Central memory CD8-positive, alpha-beta T cell (primary cell): ENCODE data around the gene MCL1.
"Not testable (repeated sequence)": the region's sequence is repeated elsewhere in the genome, so short reads cannot be mapped to it uniquely, and the experiment has no call there.

Experiments used
- ATAC-seq: fragments of 150-1000 bp; cut with Tn5 transposase; replicated peaks from 2 replicates; pipeline ENCODE4 v1.10.0; 2022; ENCODE audit warnings: mild to moderate bottlenecking, moderate FRiP score, moderate number of reproducible peaks; ENCODE audit not compliant: poor library complexity, severe bottlenecking; ENCODE audit errors: extremely low read depth
- DNase-seq, 2 donors: peaks; one replicate each; pipeline ENCODE4 v3.0.0; 2021; ENCODE audit warnings: low spot score in 2 of 2
- H3K27ac Mint-ChIP-seq: one replicate; pipeline ENCODE4 v1.8.0; 2022; ENCODE audit warnings: low read depth, mild to moderate bottlenecking, moderate library complexity, mixed read lengths
- H3K27me3 Mint-ChIP-seq: one replicate; pipeline ENCODE4 v1.8.0; 2022; ENCODE audit warnings: mixed read lengths
- H3K36me3 Mint-ChIP-seq: one replicate; pipeline ENCODE4 v1.8.0; 2022; ENCODE audit warnings: mild to moderate bottlenecking, moderate library complexity, mixed read lengths; ENCODE audit not compliant: insufficient read depth
- H3K4me1 Mint-ChIP-seq: one replicate; pipeline ENCODE4 v1.8.0; 2022; ENCODE audit warnings: mixed read lengths
- H3K4me3 Mint-ChIP-seq: one replicate; pipeline ENCODE4 v1.8.0; 2022; ENCODE audit warnings: mild to moderate bottlenecking, moderate library complexity, mixed read lengths
- H3K9me3 Mint-ChIP-seq: one replicate; pipeline ENCODE4 v1.8.0; 2022; ENCODE audit warnings: mixed read lengths

MCL1 gene

DNA sequence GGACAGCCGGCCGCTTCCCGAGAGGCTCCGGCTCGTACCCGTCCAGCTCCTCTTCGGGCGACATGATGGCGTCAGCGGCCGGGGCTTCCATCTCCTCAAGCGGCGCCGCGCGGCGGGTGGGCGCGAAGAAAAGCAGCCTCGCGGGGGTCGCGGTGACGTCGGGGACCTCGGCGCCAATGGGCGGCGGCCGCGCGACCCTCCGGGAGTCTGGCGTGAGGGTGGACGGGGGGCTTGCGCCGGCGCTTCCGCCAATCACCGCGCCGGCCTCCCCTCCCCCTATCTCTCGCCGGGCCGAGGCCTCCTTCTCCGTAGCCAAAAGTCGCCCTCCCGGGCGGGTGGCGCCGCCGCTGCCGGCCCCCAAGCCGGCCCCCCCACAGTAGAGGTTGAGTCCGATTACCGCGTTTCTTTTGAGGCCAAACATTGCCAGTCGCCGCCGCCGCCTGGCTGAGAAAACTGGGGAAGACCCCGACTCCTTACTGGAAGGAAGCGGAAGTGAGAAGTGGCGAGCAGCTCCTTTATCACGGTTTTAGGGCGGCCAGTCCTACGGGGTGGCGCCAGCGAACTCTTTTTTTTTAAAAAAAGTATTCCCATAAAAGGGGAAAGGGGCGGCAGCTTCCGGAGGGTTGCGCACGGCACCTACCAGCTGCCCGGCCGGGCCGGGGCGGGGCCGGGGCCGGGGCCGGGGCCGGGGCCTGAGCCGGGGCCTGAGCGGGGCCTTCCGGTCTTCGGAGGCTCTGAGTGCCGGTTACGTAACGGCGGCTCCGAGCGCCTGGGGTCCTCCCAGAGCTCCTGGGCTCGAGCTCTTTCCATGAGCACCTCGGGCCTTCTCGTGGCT is at the start of gene MCL1:
TSS of gene MCL1 (minus strand) at position 501 of the 835 bp plus-strand sequence. CDS start at position 421, 80 bp downstream.
- peak; percentile 73 to 87 for DNase-seq
- Mint-ChIP-seq H3K36me3 (peaks cover 57% of the 10 kb centered on the region), H3K27me3 (no peaks in the 10 kb centered on the region), H3K27ac (peak within 1 kb of the TSS; percentile 98), H3K9me3 (no peaks in the 10 kb centered on the region), H3K4me1 (peaks cover 51% of the 10 kb centered on the region), H3K4me3 (peak within 1 kb of the TSS; percentile 99)
- peak; percentile 80 for ATAC-seq

DNA sequence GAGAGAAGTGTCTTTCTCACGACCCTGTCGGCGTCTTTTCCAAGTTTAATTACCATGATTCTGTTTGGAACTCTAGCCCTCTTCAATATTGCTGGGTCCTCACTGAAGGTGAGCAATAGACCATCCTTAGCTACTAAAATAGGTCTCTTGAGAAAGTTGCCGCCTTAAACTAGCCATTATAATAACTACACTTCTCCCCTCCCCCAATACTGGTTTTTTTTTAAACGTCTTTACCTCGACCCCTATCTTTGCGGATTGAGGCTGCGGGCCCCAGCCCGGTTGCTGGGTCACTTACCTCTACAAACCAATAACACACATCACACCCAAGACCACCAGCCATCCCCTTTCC is 49.3 kb upstream of the MCL1 start:
- DNase-seq (no peak), ATAC-seq (no peak)
- no peak overlapping the region for H3K4me3 Mint-ChIP-seq
- H3K36me3 Mint-ChIP-seq, result peaks cover 36% of the 10 kb centered on the region
- no peaks in the 10 kb centered on the region for H3K27me3 Mint-ChIP-seq
- peaks cover 5% of the 10 kb centered on the region for H3K4me1 Mint-ChIP-seq
- no peak overlapping the region for H3K27ac Mint-ChIP-seq
- no peaks in the 10 kb centered on the region for H3K9me3 Mint-ChIP-seq

DNA sequence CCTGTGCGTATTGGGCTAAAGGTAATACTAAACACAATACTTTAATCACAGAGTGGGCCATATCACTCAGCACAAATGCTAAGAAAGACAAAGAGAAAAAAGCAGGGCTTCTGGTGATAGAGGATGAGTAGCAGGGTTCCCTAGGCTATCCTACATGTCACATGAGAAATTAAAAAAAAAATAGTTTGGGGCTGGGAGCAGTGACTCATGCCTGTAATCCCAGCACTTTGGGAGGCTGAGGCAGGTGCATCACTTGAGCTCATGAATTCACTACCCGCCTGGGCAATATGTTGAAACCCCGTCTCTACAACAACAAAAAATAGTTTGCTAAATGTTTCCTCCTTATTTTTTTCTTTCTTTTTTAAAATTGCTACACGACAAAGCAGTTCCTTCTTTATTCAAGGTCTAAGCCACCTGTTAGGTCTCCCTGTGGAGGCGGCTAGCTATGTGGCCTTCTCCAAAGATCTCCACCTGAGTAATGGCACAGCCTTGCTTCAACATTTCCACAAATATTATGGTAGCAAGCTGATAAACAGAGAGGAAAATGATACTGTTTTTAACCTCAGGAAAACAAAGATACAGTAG is 48.5 kb upstream of the MCL1 start:
- Mint-ChIP-seq H3K4me3 (no peak overlapping the region), H3K4me1 (peaks cover 11% of the 10 kb centered on the region)

DNA sequence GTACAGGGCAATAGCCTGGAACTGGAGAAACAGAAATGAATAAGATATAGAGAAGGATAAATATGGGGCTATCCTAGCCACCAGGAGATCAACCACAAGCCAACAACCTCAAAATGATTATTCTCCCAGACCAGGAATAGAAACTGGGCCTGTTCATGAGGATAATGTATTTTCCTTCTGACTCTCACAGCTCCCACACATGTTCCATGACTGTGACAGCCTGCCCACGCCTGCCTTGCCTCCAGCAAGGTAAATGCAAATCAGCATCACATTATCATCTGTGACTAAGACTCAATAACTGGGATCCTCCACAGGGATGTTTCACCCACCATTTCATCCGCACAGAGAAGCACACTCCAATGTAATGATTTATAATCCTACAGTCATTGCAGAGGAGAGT is 46.7 kb upstream of the MCL1 start:
- Mint-ChIP-seq H3K27ac (no peak overlapping the region), H3K4me3 (no peak overlapping the region), H3K4me1 (peaks cover 17% of the 10 kb centered on the region), H3K27me3 (no peaks in the 10 kb centered on the region), H3K36me3 (peaks cover 45% of the 10 kb centered on the region), H3K9me3 (no peaks in the 10 kb centered on the region)
- ATAC-seq, result no peak
- DNase-seq, result no peak

More for the DNA sequence above, 48.5 kb upstream of the MCL1 start:
- ATAC-seq (no peak), DNase-seq (no peak)
- Mint-ChIP-seq H3K9me3 (no peaks in the 10 kb centered on the region), H3K36me3 (peaks cover 43% of the 10 kb centered on the region), H3K27me3 (no peaks in the 10 kb centered on the region), H3K27ac (no peak overlapping the region)

DNA sequence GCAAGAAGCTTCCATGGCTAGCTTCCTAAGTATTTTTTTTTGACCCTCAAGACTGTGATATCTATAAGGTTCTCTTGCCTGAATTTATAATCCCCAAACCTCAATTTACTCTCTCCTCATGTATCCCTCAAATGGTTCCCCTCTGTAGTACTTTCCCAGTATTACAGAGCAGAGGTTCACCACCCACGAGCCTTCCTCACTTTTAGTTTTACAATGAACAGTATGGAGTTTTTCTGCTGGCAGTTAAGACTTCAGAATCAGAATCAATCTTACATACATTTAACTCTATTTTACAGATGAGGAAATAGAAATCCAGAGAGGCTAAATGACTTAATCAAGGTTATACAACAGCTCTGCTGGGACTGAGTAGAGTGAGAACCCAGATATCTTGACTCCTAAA is 45.1 kb upstream of the MCL1 start:
- ATAC-seq, H3K9me3 Mint-ChIP-seq, H3K27me3 Mint-ChIP-seq, H3K4me3 Mint-ChIP-seq, DNase-seq, H3K27ac Mint-ChIP-seq: not testable (repeated sequence)
- H3K4me1 Mint-ChIP-seq, result peaks cover 25% of the 10 kb centered on the region
- H3K36me3 Mint-ChIP-seq, result peaks cover 55% of the 10 kb centered on the region

DNA sequence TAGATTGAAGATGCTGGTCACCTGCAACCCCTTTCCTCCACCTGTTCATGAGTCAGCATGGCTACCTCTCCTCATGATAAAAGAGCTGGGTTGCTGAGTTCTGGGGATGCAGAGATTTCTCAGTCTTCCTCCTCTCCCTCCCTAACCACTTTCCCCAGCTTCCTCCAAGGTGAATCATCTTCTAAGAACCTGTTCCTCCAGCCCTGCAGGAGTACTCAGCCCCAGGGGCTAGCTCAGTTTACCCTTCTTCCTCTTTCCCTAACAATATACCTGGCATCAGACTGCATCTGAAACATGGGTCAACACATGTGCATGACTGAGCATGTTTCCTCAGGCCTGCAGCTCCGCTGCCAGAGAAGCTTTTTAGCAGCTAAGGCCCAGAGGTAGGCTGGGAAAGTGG is 44.7 kb upstream of the MCL1 start:
- H3K4me3 Mint-ChIP-seq, H3K9me3 Mint-ChIP-seq, ATAC-seq, H3K27me3 Mint-ChIP-seq, H3K27ac Mint-ChIP-seq, DNase-seq: not testable (repeated sequence)
- Mint-ChIP-seq H3K36me3 (peaks cover 59% of the 10 kb centered on the region), H3K4me1 (peaks cover 29% of the 10 kb centered on the region)

DNA sequence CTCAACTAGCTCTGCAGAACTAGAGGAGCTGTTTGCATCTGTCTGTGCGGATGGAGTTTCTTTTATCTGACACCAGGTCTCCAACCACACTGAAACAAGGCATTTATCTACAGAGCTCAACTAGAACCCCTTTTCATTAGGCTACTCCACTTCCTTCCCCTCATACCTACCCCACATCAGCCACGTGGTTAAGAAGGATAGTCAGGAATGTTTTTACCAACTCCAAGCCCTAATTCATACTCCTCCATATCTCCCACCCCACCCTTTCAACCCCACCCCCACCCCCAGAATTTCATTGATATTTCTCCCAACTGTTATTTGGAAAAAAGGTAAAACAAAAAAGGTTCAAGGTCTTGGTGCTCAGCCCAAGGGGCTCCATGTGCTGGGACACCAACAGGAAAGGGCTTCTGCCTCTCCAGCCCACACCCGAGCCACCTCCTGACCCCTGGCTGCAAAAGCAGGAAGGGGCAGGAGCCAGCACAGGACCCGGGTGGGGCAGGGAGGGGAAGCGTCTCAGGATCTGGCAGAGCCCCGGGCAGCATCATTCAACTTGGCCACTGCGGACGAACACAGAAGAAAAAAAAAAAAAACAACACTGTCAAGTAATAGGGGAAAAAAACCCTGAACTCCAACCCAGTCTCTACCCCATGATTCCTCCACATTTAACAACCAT is 43.0 kb upstream of the MCL1 start:
- no peak for DNase-seq
- peaks cover 29% of the 10 kb centered on the region for H3K4me1 Mint-ChIP-seq

DNA sequence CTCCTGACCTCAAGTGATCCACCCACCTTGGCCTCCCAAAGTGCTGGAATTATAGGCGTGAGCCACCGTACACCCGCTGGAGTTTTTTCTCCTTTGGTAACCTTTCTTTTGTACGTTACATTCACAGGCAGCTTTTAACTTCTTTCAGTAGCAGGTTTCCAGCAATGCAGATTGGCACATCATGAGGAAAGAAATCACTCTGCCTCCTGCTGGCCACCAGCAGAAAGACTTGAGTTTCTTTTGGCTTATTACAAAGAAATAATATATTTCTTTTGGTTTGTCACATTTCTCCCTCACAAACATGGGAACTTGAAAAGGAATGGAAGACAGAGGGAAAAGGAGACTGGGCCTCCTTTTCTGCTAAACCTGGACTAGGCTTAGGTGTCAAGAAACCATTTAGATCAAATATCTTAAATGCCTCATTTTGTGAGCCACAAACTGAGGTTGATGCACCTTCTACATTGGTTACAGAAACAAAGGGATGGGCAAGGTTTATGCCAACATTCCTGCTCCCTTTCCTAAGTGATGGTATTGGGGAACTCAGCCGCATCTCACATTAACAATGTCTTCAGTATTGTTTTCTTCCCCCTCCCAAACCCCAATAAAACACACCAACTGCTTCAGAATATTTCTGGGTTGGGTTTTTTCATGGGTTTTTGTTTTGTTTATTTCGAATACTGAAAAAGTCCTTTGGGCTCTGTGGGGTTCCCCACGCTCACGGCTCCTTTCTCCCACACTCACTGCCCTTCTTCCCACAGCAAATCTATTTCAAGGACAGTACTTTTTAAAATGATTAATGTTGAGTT is 42.3 kb upstream of the MCL1 start:
- ATAC-seq, result peak; percentile 62

More for the DNA sequence above, 43.0 kb upstream of the MCL1 start:
- Mint-ChIP-seq H3K9me3 (no peaks in the 10 kb centered on the region), H3K27me3 (no peaks in the 10 kb centered on the region), H3K36me3 (peaks cover 61% of the 10 kb centered on the region), H3K27ac (peak overlapping the region; percentile 89), H3K4me3 (no peak overlapping the region)
- no peak for ATAC-seq

DNA sequence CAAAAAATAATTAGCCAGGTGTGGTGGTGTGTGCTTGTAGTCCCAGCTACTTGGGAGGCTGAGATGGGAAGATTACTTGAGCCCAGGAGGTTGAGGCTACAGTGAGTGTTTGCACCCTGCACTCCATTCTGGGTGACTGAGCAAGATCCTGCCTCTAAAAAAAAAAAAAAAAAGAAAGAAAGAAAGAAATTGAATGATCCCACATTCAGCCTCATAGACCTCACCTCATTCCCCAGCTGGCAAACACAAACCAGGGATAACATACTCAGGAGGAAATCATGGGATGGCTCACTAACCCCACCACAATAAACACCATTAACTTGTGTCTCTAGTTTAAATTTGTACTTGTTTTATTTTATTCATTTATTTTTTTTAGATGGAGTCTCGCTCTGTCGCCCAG is 41.5 kb upstream of the MCL1 start:
- H3K4me1 Mint-ChIP-seq, result peaks cover 41% of the 10 kb centered on the region
- peak overlapping the region; percentile 89 for H3K27ac Mint-ChIP-seq
- H3K27me3 Mint-ChIP-seq, result no peaks in the 10 kb centered on the region
- H3K4me3 Mint-ChIP-seq, result no peak overlapping the region
- H3K36me3 Mint-ChIP-seq, result peaks cover 59% of the 10 kb centered on the region
- no peak for ATAC-seq
- DNase-seq, result no peak
- no peaks in the 10 kb centered on the region for H3K9me3 Mint-ChIP-seq

More for the DNA sequence above, 42.3 kb upstream of the MCL1 start:
- no peaks in the 10 kb centered on the region for H3K9me3 Mint-ChIP-seq
- H3K4me1 Mint-ChIP-seq, result peaks cover 35% of the 10 kb centered on the region
- peak overlapping the region; percentile 89 for H3K27ac Mint-ChIP-seq
- peaks cover 62% of the 10 kb centered on the region for H3K36me3 Mint-ChIP-seq
- no peak overlapping the region for H3K4me3 Mint-ChIP-seq
- DNase-seq, result peak in 1 of 2 donors; percentile 55
- no peaks in the 10 kb centered on the region for H3K27me3 Mint-ChIP-seq

DNA sequence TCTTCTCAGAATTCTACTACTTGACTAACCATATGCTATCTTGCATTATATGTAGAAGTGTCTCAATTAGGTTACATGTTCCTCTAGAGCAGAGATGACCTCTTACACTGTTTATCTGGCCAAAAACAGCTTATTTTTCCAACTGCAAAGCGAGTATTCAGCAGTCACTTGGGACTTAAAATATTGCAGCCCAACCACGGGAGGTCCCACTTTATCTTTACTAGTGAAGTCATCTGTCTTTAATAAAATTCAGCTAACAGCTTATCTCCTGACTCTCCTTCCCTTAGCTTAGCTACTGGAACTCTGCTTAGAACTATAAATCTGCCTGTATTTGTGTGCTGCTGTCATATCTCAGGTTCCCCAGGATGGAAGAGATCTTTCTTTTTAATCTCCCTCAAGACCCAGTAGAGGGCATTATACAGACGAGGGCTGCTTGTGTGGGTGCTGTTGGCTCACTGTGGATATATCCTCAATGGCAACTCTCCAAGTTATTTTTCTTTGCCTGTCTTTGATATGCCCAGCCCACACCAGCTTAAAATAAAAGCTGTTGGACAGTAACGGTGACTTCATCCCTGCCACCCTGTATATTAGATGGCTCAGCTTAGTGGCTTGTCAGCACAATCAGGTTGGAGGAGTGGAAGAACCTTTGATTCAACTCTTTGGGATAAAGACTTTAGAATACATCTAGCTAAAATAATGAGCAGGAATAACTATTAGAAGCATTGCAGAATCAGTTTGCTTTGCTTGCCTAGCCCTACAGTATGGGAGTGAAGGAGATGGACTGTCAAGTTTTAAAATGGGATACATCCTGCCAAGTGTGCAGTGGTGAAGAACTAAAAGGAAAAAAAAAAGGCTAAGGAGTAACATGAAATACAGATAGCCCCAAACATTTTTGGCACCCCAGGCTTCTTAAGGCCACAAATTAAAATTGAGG is 40.4 kb upstream of the MCL1 start:
- DNase-seq (no peak), ATAC-seq (no peak)
- Mint-ChIP-seq H3K9me3 (no peaks in the 10 kb centered on the region), H3K27ac (peak overlapping the region; percentile 89), H3K36me3 (peaks cover 58% of the 10 kb centered on the region), H3K4me3 (no peak overlapping the region), H3K4me1 (peaks cover 48% of the 10 kb centered on the region), H3K27me3 (no peaks in the 10 kb centered on the region)

DNA sequence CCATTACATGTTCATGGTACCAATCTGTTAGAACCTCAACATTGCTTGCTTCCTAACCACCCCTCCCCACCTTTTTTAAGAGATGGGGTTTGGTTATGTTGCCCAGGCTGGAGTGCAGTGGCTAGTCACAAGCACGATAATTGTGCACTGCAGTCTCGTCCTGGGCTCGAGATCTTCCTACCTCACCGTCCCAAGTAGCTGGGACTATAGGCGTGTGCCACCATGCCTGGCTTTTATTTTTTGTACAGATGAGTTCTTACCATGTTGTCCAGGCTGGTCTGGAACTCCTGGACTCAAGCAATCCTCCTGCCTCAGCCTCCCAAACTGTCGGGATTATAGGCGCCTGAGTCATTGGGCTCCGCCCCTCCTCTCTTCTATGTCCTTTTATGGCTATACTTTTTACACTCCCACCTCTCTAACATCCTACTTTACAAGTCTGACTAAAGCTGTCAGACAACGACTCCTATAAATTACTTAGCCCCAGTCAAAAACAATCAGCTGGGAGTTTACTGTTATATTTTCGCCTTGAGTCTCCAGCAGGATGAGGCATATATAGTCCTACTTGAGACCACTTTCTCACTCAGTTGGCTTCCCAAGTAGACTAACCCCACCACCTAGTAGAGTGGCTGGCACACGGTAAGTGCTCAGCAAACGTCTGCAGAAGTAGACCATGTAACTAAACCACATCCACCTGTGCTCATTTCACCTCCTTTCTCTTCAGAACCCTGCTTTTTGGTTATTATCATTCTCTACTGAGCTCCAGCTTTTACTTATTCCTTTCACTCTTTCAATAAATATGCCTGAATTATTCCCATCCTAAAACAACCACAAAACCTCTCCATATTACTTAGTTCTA is 36.2 kb upstream of the MCL1 start:
- Mint-ChIP-seq H3K27me3 (no peaks in the 10 kb centered on the region), H3K27ac (peak overlapping the region; percentile 90), H3K4me1 (peaks cover 66% of the 10 kb centered on the region), H3K36me3 (peaks cover 47% of the 10 kb centered on the region), H3K4me3 (peak overlapping the region; percentile 60), H3K9me3 (no peaks in the 10 kb centered on the region)
- ATAC-seq, result peak; percentile 16
- DNase-seq, result peak in 1 of 2 donors; percentile 35
